GM23338 (cell line): ENCODE measurements around the gene GALR2. TPM values are rescaled to one million over a fixed set of nuclear protein-coding genes. Genes with fewer than 3 reads are reported as not detected.

Experiments used
- ATAC-seq: fragments of 200-7000 bp; cut with Tn5 transposase; 3 replicates; pipeline ENCODE4 v1.9.1; 2020
- DNase-seq: peaks from one replicate; pipeline ENCODE4 v3.0.0-alpha.2; 2015; ENCODE audit warnings: low spot score
- H2AFZ ChIP-seq: fragments of 200-600 bp; sonication (generic); 2 replicates; pipeline ENCODE4 v1.8.0; 2016; ENCODE audit warnings: antibody characterized with exemption, mild to moderate bottlenecking, moderate library complexity
- H3F3A ChIP-seq: fragments of 200-600 bp; sonication (generic); replicated peaks from 2 replicates; pipeline ENCODE4 v1.8.0; 2017; ENCODE audit warnings: antibody characterized with exemption, mixed run types, low read depth
- H3K27ac ChIP-seq: fragments of 200-600 bp; sonication (generic); 2 replicates; pipeline ENCODE4 v1.6.1; 2016; ENCODE audit warnings: low read depth
- H3K27me3 ChIP-seq: fragments of 200-600 bp; sonication (generic); 2 replicates; pipeline ENCODE4 v1.8.0; 2016; ENCODE audit warnings: mild to moderate bottlenecking, mixed run types, moderate library complexity; ENCODE audit not compliant: insufficient read depth
- H3K36me3 ChIP-seq: fragments of 200-600 bp; sonication (generic); 2 replicates; pipeline ENCODE4 v1.8.0; 2016; ENCODE audit warnings: mild to moderate bottlenecking; ENCODE audit not compliant: insufficient read depth
- H3K4me1 ChIP-seq: fragments of 200-600 bp; sonication (generic); 2 replicates; pipeline ENCODE4 v1.8.0; 2016; ENCODE audit warnings: mild to moderate bottlenecking, moderate library complexity; ENCODE audit not compliant: insufficient read depth
- H3K4me2 ChIP-seq: fragments of 200-600 bp; sonication (generic); 2 replicates; pipeline ENCODE4 v1.7.1; 2017; ENCODE audit warnings: mixed run types
- H3K4me3 ChIP-seq: fragments of 200-600 bp; sonication (generic); 2 replicates; pipeline ENCODE4 v1.6.1; 2016; ENCODE audit warnings: mixed run types
- H3K79me2 ChIP-seq: fragments of 200-600 bp; sonication (generic); replicated peaks from 2 replicates; pipeline ENCODE4 v1.8.0; 2017; ENCODE audit warnings: mild to moderate bottlenecking; ENCODE audit not compliant: insufficient read depth
- H3K9me2 ChIP-seq: fragments of 200-600 bp; sonication (generic); 2 replicates; pipeline ENCODE4 v1.8.0; 2017; ENCODE audit not compliant: insufficient read depth
- H4K20me1 ChIP-seq: fragments of 200-600 bp; sonication (generic); replicated peaks from 2 replicates; pipeline ENCODE4 v1.8.0; 2017; ENCODE audit warnings: mild to moderate bottlenecking; ENCODE audit not compliant: insufficient read depth
- H3K27ac Mint-ChIP-seq: 2 replicates; pipeline ENCODE4 v1.8.0; 2020; ENCODE audit warnings: inconsistent platforms, mild to moderate bottlenecking, moderate library complexity, mixed read lengths
- H3K27me3 Mint-ChIP-seq: 3 replicates; pipeline ENCODE4 v1.8.0; 2022; ENCODE audit warnings: low read depth, mild to moderate bottlenecking, moderate library complexity, mixed read lengths, inconsistent platforms; ENCODE audit not compliant: insufficient read depth, poor library complexity
- H3K36me3 Mint-ChIP-seq: 3 replicates; pipeline ENCODE4 v1.8.0; 2021; ENCODE audit warnings: low read depth, mild to moderate bottlenecking, inconsistent platforms, moderate library complexity, mixed read lengths
- H3K4me1 Mint-ChIP-seq: 3 replicates; pipeline ENCODE4 v1.8.0; 2020; ENCODE audit warnings: mild to moderate bottlenecking, inconsistent platforms, mixed read lengths
- H3K4me3 Mint-ChIP-seq: 3 replicates; pipeline ENCODE4 v1.8.0; 2021; ENCODE audit warnings: moderate library complexity, mild to moderate bottlenecking, inconsistent platforms, mixed read lengths
- H3K9me3 Mint-ChIP-seq: 3 replicates; pipeline ENCODE4 v1.8.0; 2020; ENCODE audit warnings: moderate library complexity, mild to moderate bottlenecking, inconsistent platforms, mixed read lengths
- CREB1 ChIP-seq: fragments of 250-450 bp; sonication (Bioruptor Pico); IDR thresholded peaks from 2 replicates; pipeline ENCODE4 v1.5.0; 2020; ENCODE audit warnings: low read depth, mild to moderate bottlenecking, moderate library complexity
- EZH2 ChIP-seq: fragments of 200-600 bp; sonication (generic); IDR thresholded peaks from one replicate; pipeline ENCODE4 v1.8.0; 2017; ENCODE audit warnings: antibody characterized with exemption, mild to moderate bottlenecking, low read depth; ENCODE audit not compliant: unreplicated experiment
- EZH2phosphoT487 ChIP-seq: fragments of 200-600 bp; sonication (generic); IDR thresholded peaks from one replicate; pipeline ENCODE4 v1.8.1; 2018; ENCODE audit warnings: antibody characterized with exemption; ENCODE audit not compliant: unreplicated experiment
- JUNB ChIP-seq: IDR thresholded peaks from one replicate; pipeline ENCODE4 v1.6.1; 2016; ENCODE audit warnings: antibody characterized with exemption; ENCODE audit not compliant: unreplicated experiment
- POLR2AphosphoS5 ChIP-seq: IDR thresholded peaks from 2 replicates; pipeline ENCODE4 v1.6.1; 2016; ENCODE audit warnings: antibody characterized with exemption, low read depth
- ZNF114 ChIP-seq: fragments of 250-450 bp; sonication (Bioruptor Pico); IDR thresholded peaks from 2 replicates; pipeline ENCODE4 v1.5.0; 2020; ENCODE audit warnings: mild to moderate bottlenecking, moderate library complexity
- ZNF331 ChIP-seq: fragments of 250-450 bp; sonication (Bioruptor Pico); IDR thresholded peaks from 2 replicates; pipeline ENCODE4 v1.5.0; 2020; ENCODE audit warnings: low read depth, mild to moderate bottlenecking, moderate library complexity
- polyA plus RNA-seq: library from polyadenylated mRNA; unstranded; fragments of >200 nt; fragmentation: Nextera tagmentation; extraction: Ambion mirVana; gene quantifications from 2 replicates; pipeline ENCODE4 v1.2.1, GENCODE V29; 2016
- total RNA-seq: library from RNA; depleted of rRNA; stranded (reverse); fragments of >200 nt; shearing (Covaris generic); gene quantifications from 2 replicates; pipeline ENCODE4 v1.2.3, GENCODE V29; 2014
- TF ChIP-seq, protein P1 (sequence below): fragments of 250-450 bp; sonication (Bioruptor Pico); IDR thresholded peaks from 2 replicates; pipeline ENCODE4 v1.5.0; 2020; ENCODE audit warnings: mild to moderate bottlenecking, moderate library complexity
- TF ChIP-seq, protein P2 (sequence below): IDR thresholded peaks from 2 replicates; pipeline ENCODE4 v1.6.1; 2016; ENCODE audit warnings: antibody characterized with exemption

The GALR2 gene
- total and polyA plus RNA-seq, 2 experiments from 2014 or later = 0.50 to 2.2 TPM

GRCh38 chr17:76085066-76085730, 10.6 kb downstream of the GALR2 start:
- H3K27me3 Mint-ChIP-seq = peaks cover 24% of the 10 kb centered on the region
- peaks cover 13% of the 10 kb centered on the region for H3K4me1 Mint-ChIP-seq
- Histone ChIP-seq H3K79me2 (no peaks in the 10 kb centered on the region), H3K36me3 (peaks cover 5% of the 10 kb centered on the region; the same call in 1 of the 2 replicates), H2AFZ (no peak overlapping the region), H3K4me2 (no peak overlapping the region), H3F3A (peaks cover 9% of the 10 kb centered on the region), H3K4me3 (no peak overlapping the region), H3K4me1 (peaks cover 10% of the 10 kb centered on the region; the same call in 1 of the 2 replicates), H3K27ac (no peak overlapping the region), H3K9me2 (no peaks in the 10 kb centered on the region), H4K20me1 (0 out of 2 replicates have a peak, but pooled peaks cover 7% of the 10 kb centered on the region), H3K27me3 (no peaks in the 10 kb centered on the region)
- peaks cover 55% of the 10 kb centered on the region for H3K36me3 Mint-ChIP-seq
- ATAC-seq = no peak
- H3K27ac Mint-ChIP-seq = no peak overlapping the region
- no peak overlapping the region for H3K4me3 Mint-ChIP-seq
- TF ChIP-seq POLR2AphosphoS5 (no peak), EZH2phosphoT487 (no peak), EZH2 (no peak), ZNF331 (CRISPR knock-in tag) (no peak), ZNF114 (CRISPR knock-in tag) (no peak)
- DNase-seq = no peak
- no peaks in the 10 kb centered on the region for H3K9me3 Mint-ChIP-seq

DNA sequence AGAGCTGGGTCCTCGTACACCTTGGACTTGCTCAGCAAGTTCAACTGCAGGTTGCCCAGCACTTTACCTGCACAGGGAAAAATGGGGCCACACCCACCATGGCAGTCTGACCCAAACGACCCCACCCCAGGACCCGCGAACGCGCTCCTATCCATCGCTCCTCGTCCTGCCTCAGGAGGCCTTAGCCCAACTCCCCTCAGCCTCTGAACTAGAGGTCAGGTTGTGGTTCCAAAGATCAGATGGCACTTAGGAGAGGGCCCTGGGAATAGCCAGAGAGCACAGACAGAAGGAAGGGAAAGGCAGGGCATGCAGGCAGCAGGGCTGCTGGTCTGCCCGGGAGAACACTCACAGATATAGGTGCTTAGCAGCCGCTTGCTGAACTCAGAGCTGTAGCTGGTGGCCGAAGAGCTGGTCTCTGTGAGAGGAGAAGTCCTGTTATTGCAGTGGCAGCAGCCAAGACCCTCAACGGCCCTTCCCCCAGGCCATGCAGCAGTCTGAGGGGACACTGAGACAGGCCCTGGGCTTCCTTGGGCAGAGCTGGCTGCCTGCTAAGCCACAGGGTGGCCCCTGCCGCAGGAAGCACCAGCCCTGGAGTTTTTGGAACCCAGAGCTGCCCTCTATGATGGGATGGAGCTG, 11.3 kb downstream of the GALR2 start:
- H3K9me3 Mint-ChIP-seq = no peaks in the 10 kb centered on the region
- H3K36me3 ChIP-seq = peaks cover 5% of the 10 kb centered on the region; the same call in 1 of the 2 replicates
- no peaks in the 10 kb centered on the region for H3K9me2 ChIP-seq
- no peak overlapping the region for H3K4me3 Mint-ChIP-seq
- peaks cover 58% of the 10 kb centered on the region for H3K36me3 Mint-ChIP-seq
- ATAC-seq = no peak
- TF ChIP-seq EZH2 (no peak), ZNF331 (CRISPR knock-in tag) (no peak), POLR2AphosphoS5 (no peak), JUNB (no peak), EZH2phosphoT487 (no peak), CREB1 (CRISPR knock-in tag) (no peak)
- TF ChIP-seq, protein P1, sequence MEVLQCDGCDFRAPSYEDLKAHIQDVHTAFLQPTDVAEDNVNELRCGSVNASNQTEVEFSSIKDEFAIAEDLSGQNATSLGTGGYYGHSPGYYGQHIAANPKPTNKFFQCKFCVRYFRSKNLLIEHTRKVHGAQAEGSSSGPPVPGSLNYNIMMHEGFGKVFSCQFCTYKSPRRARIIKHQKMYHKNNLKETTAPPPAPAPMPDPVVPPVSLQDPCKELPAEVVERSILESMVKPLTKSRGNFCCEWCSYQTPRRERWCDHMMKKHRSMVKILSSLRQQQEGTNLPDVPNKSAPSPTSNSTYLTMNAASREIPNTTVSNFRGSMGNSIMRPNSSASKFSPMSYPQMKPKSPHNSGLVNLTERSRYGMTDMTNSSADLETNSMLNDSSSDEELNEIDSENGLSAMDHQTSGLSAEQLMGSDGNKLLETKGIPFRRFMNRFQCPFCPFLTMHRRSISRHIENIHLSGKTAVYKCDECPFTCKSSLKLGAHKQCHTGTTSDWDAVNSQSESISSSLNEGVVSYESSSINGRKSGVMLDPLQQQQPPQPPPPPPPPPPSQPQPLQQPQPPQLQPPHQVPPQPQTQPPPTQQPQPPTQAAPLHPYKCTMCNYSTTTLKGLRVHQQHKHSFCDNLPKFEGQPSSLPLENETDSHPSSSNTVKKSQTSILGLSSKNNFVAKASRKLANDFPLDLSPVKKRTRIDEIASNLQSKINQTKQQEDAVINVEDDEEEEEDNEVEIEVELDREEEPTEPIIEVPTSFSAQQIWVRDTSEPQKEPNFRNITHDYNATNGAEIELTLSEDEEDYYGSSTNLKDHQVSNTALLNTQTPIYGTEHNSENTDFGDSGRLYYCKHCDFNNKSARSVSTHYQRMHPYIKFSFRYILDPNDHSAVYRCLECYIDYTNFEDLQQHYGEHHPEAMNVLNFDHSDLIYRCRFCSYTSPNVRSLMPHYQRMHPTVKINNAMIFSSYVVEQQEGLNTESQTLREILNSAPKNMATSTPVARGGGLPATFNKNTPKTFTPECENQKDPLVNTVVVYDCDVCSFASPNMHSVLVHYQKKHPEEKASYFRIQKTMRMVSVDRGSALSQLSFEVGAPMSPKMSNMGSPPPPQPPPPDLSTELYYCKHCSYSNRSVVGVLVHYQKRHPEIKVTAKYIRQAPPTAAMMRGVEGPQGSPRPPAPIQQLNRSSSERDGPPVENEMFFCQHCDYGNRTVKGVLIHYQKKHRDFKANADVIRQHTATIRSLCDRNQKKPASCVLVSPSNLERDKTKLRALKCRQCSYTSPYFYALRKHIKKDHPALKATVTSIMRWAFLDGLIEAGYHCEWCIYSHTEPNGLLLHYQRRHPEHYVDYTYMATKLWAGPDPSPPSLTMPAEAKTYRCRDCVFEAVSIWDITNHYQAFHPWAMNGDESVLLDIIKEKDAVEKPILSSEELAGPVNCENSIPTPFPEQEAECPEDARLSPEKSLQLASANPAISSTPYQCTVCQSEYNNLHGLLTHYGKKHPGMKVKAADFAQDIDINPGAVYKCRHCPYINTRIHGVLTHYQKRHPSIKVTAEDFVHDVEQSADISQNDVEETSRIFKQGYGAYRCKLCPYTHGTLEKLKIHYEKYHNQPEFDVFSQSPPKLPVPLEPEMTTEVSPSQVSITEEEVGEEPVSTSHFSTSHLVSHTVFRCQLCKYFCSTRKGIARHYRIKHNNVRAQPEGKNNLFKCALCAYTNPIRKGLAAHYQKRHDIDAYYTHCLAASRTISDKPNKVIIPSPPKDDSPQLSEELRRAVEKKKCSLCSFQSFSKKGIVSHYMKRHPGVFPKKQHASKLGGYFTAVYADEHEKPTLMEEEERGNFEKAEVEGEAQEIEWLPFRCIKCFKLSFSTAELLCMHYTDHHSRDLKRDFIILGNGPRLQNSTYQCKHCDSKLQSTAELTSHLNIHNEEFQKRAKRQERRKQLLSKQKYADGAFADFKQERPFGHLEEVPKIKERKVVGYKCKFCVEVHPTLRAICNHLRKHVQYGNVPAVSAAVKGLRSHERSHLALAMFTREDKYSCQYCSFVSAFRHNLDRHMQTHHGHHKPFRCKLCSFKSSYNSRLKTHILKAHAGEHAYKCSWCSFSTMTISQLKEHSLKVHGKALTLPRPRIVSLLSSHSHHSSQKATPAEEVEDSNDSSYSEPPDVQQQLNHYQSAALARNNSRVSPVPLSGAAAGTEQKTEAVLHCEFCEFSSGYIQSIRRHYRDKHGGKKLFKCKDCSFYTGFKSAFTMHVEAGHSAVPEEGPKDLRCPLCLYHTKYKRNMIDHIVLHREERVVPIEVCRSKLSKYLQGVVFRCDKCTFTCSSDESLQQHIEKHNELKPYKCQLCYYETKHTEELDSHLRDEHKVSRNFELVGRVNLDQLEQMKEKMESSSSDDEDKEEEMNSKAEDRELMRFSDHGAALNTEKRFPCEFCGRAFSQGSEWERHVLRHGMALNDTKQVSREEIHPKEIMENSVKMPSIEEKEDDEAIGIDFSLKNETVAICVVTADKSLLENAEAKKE (CRISPR knock-in tag) = no peak
- TF ChIP-seq, protein P2, sequence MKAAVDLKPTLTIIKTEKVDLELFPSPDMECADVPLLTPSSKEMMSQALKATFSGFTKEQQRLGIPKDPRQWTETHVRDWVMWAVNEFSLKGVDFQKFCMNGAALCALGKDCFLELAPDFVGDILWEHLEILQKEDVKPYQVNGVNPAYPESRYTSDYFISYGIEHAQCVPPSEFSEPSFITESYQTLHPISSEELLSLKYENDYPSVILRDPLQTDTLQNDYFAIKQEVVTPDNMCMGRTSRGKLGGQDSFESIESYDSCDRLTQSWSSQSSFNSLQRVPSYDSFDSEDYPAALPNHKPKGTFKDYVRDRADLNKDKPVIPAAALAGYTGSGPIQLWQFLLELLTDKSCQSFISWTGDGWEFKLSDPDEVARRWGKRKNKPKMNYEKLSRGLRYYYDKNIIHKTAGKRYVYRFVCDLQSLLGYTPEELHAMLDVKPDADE = no peak
- H2AFZ ChIP-seq = no peak overlapping the region
- H4K20me1 ChIP-seq = 0 out of 2 replicates have a peak, but pooled peaks cover 3% of the 10 kb centered on the region
- no peak overlapping the region for H3K27ac Mint-ChIP-seq
- peaks cover 8% of the 10 kb centered on the region for H3K4me1 Mint-ChIP-seq
- peaks cover 18% of the 10 kb centered on the region for H3K27me3 Mint-ChIP-seq
- no peaks in the 10 kb centered on the region for H3K27me3 ChIP-seq
- H3F3A ChIP-seq = peaks cover 9% of the 10 kb centered on the region
- H3K27ac ChIP-seq = no peak overlapping the region
- no peak for DNase-seq
- H3K79me2 ChIP-seq = no peaks in the 10 kb centered on the region
- no peak overlapping the region for H3K4me2 ChIP-seq
- peaks cover 3% of the 10 kb centered on the region; the same call in 1 of the 2 replicates for H3K4me1 ChIP-seq
- no peak overlapping the region for H3K4me3 ChIP-seq
